Spleen (tissue), 11 donors: ENCODE data around the gene SEC16A. TPM values are rescaled to one million over a fixed set of nuclear protein-coding genes. Genes with fewer than 3 reads are reported as not detected.
A peak's percentile ranks its signal among the peaks of the same experiment; 100 is the strongest.

Experiments
- DNase-seq: peaks from one replicate; pipeline ENCODE4 v3.0.0-alpha.2; 2020
- H3K27ac ChIP-seq, 8 donors: fragments of 200-600 bp; sonication (generic) in 7 of 8; 1 replicate in 4 of 8; 2 replicates in 4 of 8; pipeline versions ENCODE4 v1.5.0 to v1.8.0; 2016 to 2021; ENCODE audit warnings: inconsistent platforms in 4 of 8, mild to moderate bottlenecking in 4 of 8, moderate library complexity in 1 of 8
- H3K27me3 ChIP-seq, 7 donors: fragments of 200-600 bp; sonication (generic) in 6 of 7; replicated peaks in 1 of 7; 1 replicate in 4 of 7; 2 replicates in 3 of 7; pipeline versions ENCODE4 v1.5.0 to v1.8.0; 2016 to 2021; ENCODE audit warnings: inconsistent platforms in 3 of 7, mild to moderate bottlenecking in 1 of 7
- H3K36me3 ChIP-seq, 6 donors: fragments of 200-600 bp; sonication (generic) in 5 of 6; 1 replicate in 4 of 6; 2 replicates in 2 of 6; pipeline versions ENCODE4 v1.5.0 to v1.8.0; 2016 to 2021; ENCODE audit warnings: inconsistent platforms in 2 of 6
- H3K4me1 ChIP-seq, 6 donors: fragments of 200-600 bp; sonication (generic) in 5 of 6; 1 replicate in 3 of 6; 2 replicates in 3 of 6; pipeline versions ENCODE4 v1.5.0 to v1.8.0; 2016 to 2021; ENCODE audit warnings: inconsistent platforms in 3 of 6
- H3K4me3 ChIP-seq, 8 donors: fragments of 200-600 bp; sonication (generic) in 7 of 8; 1 replicate in 4 of 8; 2 replicates in 4 of 8; pipeline versions ENCODE4 v1.5.0 to v1.8.0; 2016 to 2021; ENCODE audit warnings: inconsistent platforms in 4 of 8, mild to moderate bottlenecking in 4 of 8, moderate library complexity in 2 of 8
- H3K9me3 ChIP-seq, 8 donors: fragments of 200-600 bp; sonication (generic) in 7 of 8; 1 replicate in 4 of 8; 2 replicates in 4 of 8; pipeline versions ENCODE4 v1.5.0 to v1.8.0; 2016 to 2021; ENCODE audit warnings: inconsistent platforms in 4 of 8
- CTCF ChIP-seq, 11 experiments: fragments of 200-600 bp in 7 of 11; fragments of 450-650 bp in 4 of 11; sonication (generic) in 4 of 11; IDR thresholded peaks in 8 of 11; conservative IDR thresholded peaks in 3 of 11; 1 replicate in 7 of 11; 2 replicates in 4 of 11; pipeline versions ENCODE4 v1.4.0 to v1.8.0; 2016 to 2021; ENCODE audit warnings: antibody characterized with exemption in 11 of 11, inconsistent platforms in 4 of 11, mild to moderate bottlenecking in 1 of 11
- POLR2A ChIP-seq, 3 donors: fragments of 450-650 bp; IDR thresholded peaks; one replicate each; pipeline ENCODE4 v1.5.1; 2017; ENCODE audit warnings: antibody characterized with exemption in 3 of 3, mild to moderate bottlenecking in 1 of 3
- POLR2AphosphoS5 ChIP-seq, 3 donors: sonication (generic); formaldehyde crosslinking; IDR thresholded peaks; one replicate each; pipeline ENCODE4 v1.5.1; 2017; ENCODE audit warnings: antibody characterized with exemption in 3 of 3
- WGBS, 5 donors: extraction: QIAGEN DNeasy Blood & Tissue Kit in 3 of 5; methylation state at CpG; one replicate each; pipeline versions ENCODE4 v1.1.5 to v1.1.7; 2013 to 2018; 5-methylcytosine and 5-hydroxymethylcytosine counted together
- intact Hi-C: fragments of 100-400 bp; cut with DNase I; formaldehyde crosslinking; loops from one replicate; pipeline ENCODE4 v1.15.0; 2023; ENCODE audit warnings: low total_unique reads
- polyA plus RNA-seq, 3 donors: library from polyadenylated mRNA; stranded (reverse); fragments of 200-250 nt; gene quantifications; one replicate each; pipeline ENCODE4 v1.2.1, GENCODE V29; 2013
- total RNA-seq, 7 donors: library from RNA; depleted of rRNA in 3 of 7; stranded (reverse); fragments of >200 nt in 3 of 7; fragmentation: NEBNext Ultra II Directional in 4 of 7; extraction: Animal tissue kit (Norgen Biotek cat#: 25700) in 4 of 7; gene quantifications; one replicate each; pipeline versions ENCODE4 v1.1.0 to v1.2.1, GENCODE V29; 2016 to 2021
- donor health status: healthy with polysubstance abuse.
- donor health status: DM: no; HTN: no; CAD: no; lungs with moderate emphysema.
- donor health status: DM: no; HTN: no; CAD: no.
- donor health status: Bipolar disorder and iron deficiency.
- donor health status: healthy.
- donor health status: DM: no; HTN: no; CAD: no.
- donor health status: DM: yes; HTN: yes; CAD: no.

Gene SEC16A
- total and polyA plus RNA-seq, 10 donors: 35.0 to 92.1 (median 75.1) TPM

GRCh38 chr9:136527721-136528710, 45.2 kb upstream of the SEC16A start:
- intact Hi-C loops: no loop called here
- no peak for DNase-seq

GRCh38 chr9:136527131-136527530, 44.3 kb upstream of the SEC16A start:
- 80 to 91% (median 87%) methylated on average over 15 to 20 of the region's 20 CpGs for WGBS, 5 donors
- Histone ChIP-seq H3K9me3 (no peaks in the 10 kb centered on the region), H3K36me3 (peaks cover 0 to 57% (median 17%) of the 10 kb centered on the region in 6 donors), H3K27ac (peak overlapping the region in 6 of 8 donors; percentile 15 to 90 (median 77)), H3K4me3 (no peak overlapping the region), H3K4me1 (peaks cover 60 to 100% (median 90%) of the 10 kb centered on the region in 6 donors), H3K27me3 (peaks cover 0 to 8% (median 0%) of the 10 kb centered on the region in 7 donors)
- intact Hi-C loops: no loop called here
- DNase-seq: no peak
- TF ChIP-seq POLR2A (IDR thresholded peaks at IDR 0.05) (no peak), CTCF (IDR thresholded peaks at IDR 0.05 in 8 of 11, conservative IDR thresholded peaks at IDR 0.05 in 3 of 11) (no peak), POLR2AphosphoS5 (IDR thresholded peaks at IDR 0.05) (no peak)

More at GRCh38 chr9:136527721-136528710, 45.2 kb upstream of the SEC16A start:
- peaks cover 0 to 48% (median 9%) of the 10 kb centered on the region in 6 donors for H3K36me3 ChIP-seq
- H3K27ac ChIP-seq: peak overlapping the region in 7 of 8 donors; percentile 22 to 90 (median 71)
- TF ChIP-seq CTCF (IDR thresholded peaks at IDR 0.05 in 8 of 11, conservative IDR thresholded peaks at IDR 0.05 in 3 of 11): no peak
- peak; percentile 41 to 65 (median 59) for TF ChIP-seq POLR2AphosphoS5 (IDR thresholded peaks at IDR 0.05)
- WGBS, 5 donors: 57 to 66% (median 64%) methylated on average over 29 to 34 of the region's 34 CpGs
- no peaks in the 10 kb centered on the region for H3K9me3 ChIP-seq
- peaks cover 0 to 14% (median 0%) of the 10 kb centered on the region in 7 donors for H3K27me3 ChIP-seq
- no peak overlapping the region for H3K4me3 ChIP-seq
- H3K4me1 ChIP-seq: peaks cover 67 to 100% (median 90%) of the 10 kb centered on the region in 6 donors

- Histone ChIP-seq H3K27me3 (peaks cover 0 to 3% (median 0%) of the 10 kb centered on the region in 7 donors), H3K9me3 (no peaks in the 10 kb centered on the region), H3K4me1 (peaks cover 56 to 100% (median 90%) of the 10 kb centered on the region in 6 donors), H3K27ac (peak overlapping the region in 6 of 8 donors; percentile 15 to 90 (median 77)), H3K36me3 (peaks cover 0 to 62% (median 18%) of the 10 kb centered on the region in 6 donors), H3K4me3 (no peak overlapping the region)
- no peak for DNase-seq
- 68 to 84% (median 76%) methylated on average over 20 to 30 of the region's 30 CpGs for WGBS, 5 donors
- TF ChIP-seq CTCF (IDR thresholded peaks at IDR 0.05 in 8 of 11, conservative IDR thresholded peaks at IDR 0.05 in 3 of 11): no peak
- TF ChIP-seq POLR2A (IDR thresholded peaks at IDR 0.05): no peak
- TF ChIP-seq POLR2AphosphoS5 (IDR thresholded peaks at IDR 0.05): no peak
- intact Hi-C loops: no loop called here
Observed at GRCh38 chr9:136526625-136527066, 43.8 kb upstream of the SEC16A start.
